ENCODE measurements around the gene TENM4. TPM values are rescaled to one million over a fixed set of nuclear protein-coding genes. Genes with fewer than 3 reads are reported as not detected.

The TENM4 gene
- total RNA-seq, 1 donor from 2014 or later, result 43.2 TPM

DNA sequence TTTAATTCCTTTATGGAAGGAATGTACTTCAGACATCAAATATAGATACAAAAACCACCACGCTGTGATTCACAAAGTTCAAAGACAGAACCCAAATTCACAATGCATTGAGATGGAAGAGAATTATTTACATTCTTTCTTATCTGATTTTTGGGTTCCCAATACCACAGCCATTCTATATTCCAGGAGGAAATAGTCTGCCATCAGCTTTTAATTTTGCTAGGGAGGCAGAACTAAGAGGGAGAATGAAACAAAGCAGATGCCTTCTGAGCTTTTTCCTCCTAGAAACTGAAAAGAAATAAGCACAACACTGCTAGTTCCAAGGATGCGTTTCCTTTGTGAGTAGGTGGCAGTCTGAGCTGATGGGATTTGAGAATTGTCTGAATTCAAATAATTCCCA, 583.1 kb downstream of the TENM4 start:
- peaks cover 3% of the 10 kb centered on the region for H3K36me3 Mint-ChIP-seq (ENCODE audit: low read depth)
- no peak overlapping the region for H3K4me3 Mint-ChIP-seq
- no peak overlapping the region for H3K27ac Mint-ChIP-seq (ENCODE audit: unreplicated experiment)
- DNase-seq (ENCODE audit: low read depth, low spot score), result no peak
- no peaks in the 10 kb centered on the region for H3K4me1 Mint-ChIP-seq
- TF ChIP-seq, protein P1, sequence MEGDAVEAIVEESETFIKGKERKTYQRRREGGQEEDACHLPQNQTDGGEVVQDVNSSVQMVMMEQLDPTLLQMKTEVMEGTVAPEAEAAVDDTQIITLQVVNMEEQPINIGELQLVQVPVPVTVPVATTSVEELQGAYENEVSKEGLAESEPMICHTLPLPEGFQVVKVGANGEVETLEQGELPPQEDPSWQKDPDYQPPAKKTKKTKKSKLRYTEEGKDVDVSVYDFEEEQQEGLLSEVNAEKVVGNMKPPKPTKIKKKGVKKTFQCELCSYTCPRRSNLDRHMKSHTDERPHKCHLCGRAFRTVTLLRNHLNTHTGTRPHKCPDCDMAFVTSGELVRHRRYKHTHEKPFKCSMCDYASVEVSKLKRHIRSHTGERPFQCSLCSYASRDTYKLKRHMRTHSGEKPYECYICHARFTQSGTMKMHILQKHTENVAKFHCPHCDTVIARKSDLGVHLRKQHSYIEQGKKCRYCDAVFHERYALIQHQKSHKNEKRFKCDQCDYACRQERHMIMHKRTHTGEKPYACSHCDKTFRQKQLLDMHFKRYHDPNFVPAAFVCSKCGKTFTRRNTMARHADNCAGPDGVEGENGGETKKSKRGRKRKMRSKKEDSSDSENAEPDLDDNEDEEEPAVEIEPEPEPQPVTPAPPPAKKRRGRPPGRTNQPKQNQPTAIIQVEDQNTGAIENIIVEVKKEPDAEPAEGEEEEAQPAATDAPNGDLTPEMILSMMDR (conservative IDR thresholded peaks at IDR 0.05), result no peak
- H3K27me3 Mint-ChIP-seq (ENCODE audit: low read depth), result no peaks in the 10 kb centered on the region
- no peaks in the 10 kb centered on the region for H3K9me3 Mint-ChIP-seq

DNA sequence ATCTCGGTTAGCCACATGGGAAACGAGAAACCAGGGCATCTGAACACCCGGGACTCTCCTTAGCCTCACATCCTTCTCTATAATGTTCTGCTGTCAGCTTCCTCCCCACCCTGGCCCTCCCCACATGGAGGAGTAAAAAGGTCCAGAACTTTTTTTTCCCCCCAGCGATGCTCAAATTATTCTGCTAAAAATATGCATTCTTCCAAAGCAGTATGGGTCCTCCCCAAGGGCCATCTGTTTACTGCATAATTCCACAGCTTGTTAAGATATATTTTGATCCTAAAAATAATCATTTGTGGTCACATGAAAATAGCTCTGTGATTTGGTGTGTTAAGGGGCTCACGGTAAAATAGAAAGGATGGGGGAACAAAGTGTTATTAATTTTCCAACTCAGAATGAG, 584.6 kb downstream of the TENM4 start:
- peaks cover 3% of the 10 kb centered on the region for H3K36me3 Mint-ChIP-seq (ENCODE audit: low read depth)
- no peaks in the 10 kb centered on the region for H3K4me1 Mint-ChIP-seq
- H3K27me3 Mint-ChIP-seq (ENCODE audit: low read depth), result no peaks in the 10 kb centered on the region
- no peak overlapping the region for H3K27ac Mint-ChIP-seq (ENCODE audit: unreplicated experiment)
- TF ChIP-seq, protein P1 (conservative IDR thresholded peaks at IDR 0.05), result no peak
- no peak for DNase-seq (ENCODE audit: low read depth, low spot score)
- no peak overlapping the region for H3K4me3 Mint-ChIP-seq
- H3K9me3 Mint-ChIP-seq, result no peaks in the 10 kb centered on the region

GRCh38 chr11:78855116-78855515, 585.7 kb downstream of the TENM4 start:
- no peak for DNase-seq (ENCODE audit: low read depth, low spot score)
- TF ChIP-seq, protein P1 (conservative IDR thresholded peaks at IDR 0.05), result no peak
- Mint-ChIP-seq H3K27ac (ENCODE audit: unreplicated experiment) (no peak overlapping the region), H3K9me3 (no peaks in the 10 kb centered on the region), H3K36me3 (ENCODE audit: low read depth) (peaks cover 3% of the 10 kb centered on the region), H3K4me3 (no peak overlapping the region), H3K27me3 (ENCODE audit: low read depth) (no peaks in the 10 kb centered on the region), H3K4me1 (no peaks in the 10 kb centered on the region)

GRCh38 chr11:78853521-78853920, 587.3 kb downstream of the TENM4 start:
- Mint-ChIP-seq H3K4me1 (no peaks in the 10 kb centered on the region), H3K27ac (ENCODE audit: unreplicated experiment) (no peak overlapping the region), H3K4me3 (no peak overlapping the region), H3K36me3 (ENCODE audit: low read depth) (peaks cover 3% of the 10 kb centered on the region), H3K9me3 (no peaks in the 10 kb centered on the region), H3K27me3 (ENCODE audit: low read depth) (no peaks in the 10 kb centered on the region)
- TF ChIP-seq, protein P1 (conservative IDR thresholded peaks at IDR 0.05), result no peak
- DNase-seq (ENCODE audit: low read depth, low spot score), result no peak

GRCh38 chr11:78851878-78852586, 588.8 kb downstream of the TENM4 start:
- no peak for DNase-seq (ENCODE audit: low read depth, low spot score)
- H3K4me1 Mint-ChIP-seq, result no peaks in the 10 kb centered on the region
- no peaks in the 10 kb centered on the region for H3K27me3 Mint-ChIP-seq (ENCODE audit: low read depth)
- H3K36me3 Mint-ChIP-seq (ENCODE audit: low read depth), result peaks cover 3% of the 10 kb centered on the region
- no peaks in the 10 kb centered on the region for H3K9me3 Mint-ChIP-seq
- no peak overlapping the region for H3K4me3 Mint-ChIP-seq
- no peak overlapping the region for H3K27ac Mint-ChIP-seq (ENCODE audit: unreplicated experiment)
- TF ChIP-seq, protein P1 (conservative IDR thresholded peaks at IDR 0.05), result no peak
